KMS-11 (cell line): ENCODE data around the gene NRXN3.

Experiments used
- H2AFZ ChIP-seq: fragments of 200-600 bp; sonication (generic); 2 replicates; pipeline ENCODE4 v1.6.1; 2016; ENCODE audit warnings: antibody characterized with exemption, mixed run types, low read depth
- H3K27ac ChIP-seq: fragments of 200-600 bp; sonication (generic); 2 replicates; pipeline ENCODE4 v1.6.1; 2016; ENCODE audit warnings: mild to moderate bottlenecking, mixed run types
- H3K27me3 ChIP-seq: fragments of 200-600 bp; sonication (generic); 2 replicates; pipeline ENCODE4 v1.6.1; 2017; ENCODE audit warnings: mild to moderate bottlenecking, low read depth, mixed run types, moderate library complexity; ENCODE audit not compliant: insufficient read depth
- H3K36me3 ChIP-seq: fragments of 200-600 bp; sonication (generic); 2 replicates; pipeline ENCODE4 v1.6.1; 2017; ENCODE audit warnings: mild to moderate bottlenecking, mixed run types; ENCODE audit not compliant: insufficient read depth
- H3K4me1 ChIP-seq: fragments of 200-600 bp; sonication (generic); 2 replicates; pipeline ENCODE4 v1.6.1; 2016; ENCODE audit warnings: mild to moderate bottlenecking, low read depth, mixed run types; ENCODE audit not compliant: poor library complexity, severe bottlenecking
- H3K4me2 ChIP-seq: fragments of 200-600 bp; sonication (generic); 2 replicates; pipeline ENCODE4 v1.7.0; 2016; ENCODE audit warnings: mild to moderate bottlenecking, mixed run types
- H3K4me3 ChIP-seq: fragments of 200-600 bp; sonication (generic); IDR thresholded peaks from 2 replicates; pipeline ENCODE4 v1.6.1; 2017; ENCODE audit warnings: low read depth, low read length, mixed read lengths; ENCODE audit not compliant: insufficient read depth
- H3K79me2 ChIP-seq: fragments of 200-600 bp; sonication (generic); 2 replicates; pipeline ENCODE4 v1.6.1; 2016; ENCODE audit warnings: low read depth, mixed run types; ENCODE audit not compliant: insufficient read depth
- H3K9ac ChIP-seq: fragments of 200-600 bp; sonication (generic); 2 replicates; pipeline ENCODE4 v1.6.1; 2016; ENCODE audit warnings: mild to moderate bottlenecking, mixed run types
- H4K20me1 ChIP-seq: fragments of 200-600 bp; sonication (generic); 2 replicates; pipeline ENCODE4 v1.6.1; 2016; ENCODE audit warnings: mild to moderate bottlenecking, mixed run types; ENCODE audit not compliant: insufficient read depth
- CTCF ChIP-seq: fragments of 200-600 bp; sonication (generic); conservative IDR thresholded peaks from 2 replicates; pipeline ENCODE4 v1.6.1; 2017; ENCODE audit warnings: low read depth, mild to moderate bottlenecking, antibody characterized with exemption, low read length, moderate library complexity, mixed read lengths

Gene NRXN3

GRCh38 chr14:79781882-79782281, 1611.7 kb downstream of the NRXN3 start:
- Histone ChIP-seq H3K36me3 (no peaks in the 10 kb centered on the region), H3K27ac (no peak overlapping the region), H3K9ac (no peak overlapping the region), H3K4me2 (no peak overlapping the region), H4K20me1 (no peaks in the 10 kb centered on the region), H3K27me3 (no peaks in the 10 kb centered on the region), H3K4me3 (no peak overlapping the region), H2AFZ (no peak overlapping the region), H3K4me1 (no peaks in the 10 kb centered on the region), H3K79me2 (no peaks in the 10 kb centered on the region)
- no peak for TF ChIP-seq CTCF

- TF ChIP-seq CTCF = no peak
- H3K4me1 ChIP-seq = no peaks in the 10 kb centered on the region
- H3K4me2 ChIP-seq = no peak overlapping the region
- H3K9ac ChIP-seq = no peak overlapping the region
- H3K27ac ChIP-seq = no peak overlapping the region
- no peaks in the 10 kb centered on the region for H3K27me3 ChIP-seq
- H4K20me1 ChIP-seq = no peaks in the 10 kb centered on the region
- H3K36me3 ChIP-seq = no peaks in the 10 kb centered on the region
- no peaks in the 10 kb centered on the region for H3K79me2 ChIP-seq
- no peak overlapping the region for H3K4me3 ChIP-seq
- H2AFZ ChIP-seq = no peak overlapping the region
Measured at GRCh38 chr14:79783041-79783440, 1612.9 kb downstream of the NRXN3 start.

- Histone ChIP-seq H4K20me1 (no peaks in the 10 kb centered on the region), H3K27ac (no peak overlapping the region), H3K4me3 (no peak overlapping the region), H3K4me1 (no peaks in the 10 kb centered on the region), H2AFZ (no peak overlapping the region), H3K4me2 (no peak overlapping the region), H3K9ac (no peak overlapping the region), H3K79me2 (no peaks in the 10 kb centered on the region), H3K27me3 (no peaks in the 10 kb centered on the region), H3K36me3 (no peaks in the 10 kb centered on the region)
- TF ChIP-seq CTCF = no peak
Measured at GRCh38 chr14:79786522-79786921, 1616.3 kb downstream of the NRXN3 start.

GRCh38 chr14:79788346-79788745, 1618.2 kb downstream of the NRXN3 start:
- no peak overlapping the region for H3K4me2 ChIP-seq
- H2AFZ ChIP-seq = no peak overlapping the region
- no peaks in the 10 kb centered on the region for H3K4me1 ChIP-seq
- no peaks in the 10 kb centered on the region for H3K36me3 ChIP-seq
- no peak for TF ChIP-seq CTCF
- H3K79me2 ChIP-seq = no peaks in the 10 kb centered on the region
- no peak overlapping the region for H3K9ac ChIP-seq
- no peaks in the 10 kb centered on the region for H3K27me3 ChIP-seq
- no peaks in the 10 kb centered on the region for H4K20me1 ChIP-seq
- H3K27ac ChIP-seq = no peak overlapping the region
- H3K4me3 ChIP-seq = no peak overlapping the region
